Activated B cell treated with CpG ODN at 0.5 μM for 24 hours (primary cell): ENCODE results near the gene KLF16. TPM values are rescaled to one million over a fixed set of nuclear protein-coding genes. Genes with fewer than 3 reads are reported as not detected.

Experiments
- ATAC-seq: fragments of 200-7000 bp; cut with Tn5 transposase; one replicate; pipeline ENCODE4 v1.10.0; 2021; ENCODE audit warnings: low read depth, mild to moderate bottlenecking, moderate library complexity
- CTCF ChIA-PET: fragments of 350-600 bp; sonication (Branson Sonifier 250); formaldehyde crosslinking; loops from one replicate; lab custom pipeline; 2021; ENCODE audit warnings: antibody characterized with exemption; lab: Charles Lee
- POLR2A ChIA-PET: fragments of 350-600 bp; sonication (Branson Sonifier 250); formaldehyde crosslinking; loops from one replicate; lab custom pipeline; 2021; ENCODE audit warnings: antibody characterized with exemption; lab: Charles Lee
- DNase-seq: peaks from one replicate; pipeline ENCODE4 v3.0.0; 2022
- H3K27ac Mint-ChIP-seq: one replicate; pipeline ENCODE4 v1.8.0; 2020; ENCODE audit warnings: mixed read lengths
- H3K27me3 Mint-ChIP-seq: one replicate; pipeline ENCODE4 v1.8.0; 2021; ENCODE audit warnings: mixed read lengths
- H3K36me3 Mint-ChIP-seq: one replicate; pipeline ENCODE4 v1.8.0; 2021; ENCODE audit warnings: low read depth, mixed read lengths
- H3K4me1 Mint-ChIP-seq: one replicate; pipeline ENCODE4 v1.8.0; 2021; ENCODE audit warnings: mixed read lengths
- H3K4me3 Mint-ChIP-seq: one replicate; pipeline ENCODE4 v1.8.0; 2020; ENCODE audit warnings: mild to moderate bottlenecking, mixed read lengths
- H3K9me3 Mint-ChIP-seq: one replicate; pipeline ENCODE4 v1.8.0; 2020; ENCODE audit warnings: mixed read lengths
- CTCF ChIP-seq: fragments of 200-600 bp; IDR thresholded peaks from one replicate; pipeline ENCODE4 v1.8.0; 2022; ENCODE audit warnings: antibody characterized with exemption, mild to moderate bottlenecking
- intact Hi-C: fragments of 100-400 bp; cut with micrococcal nuclease; formaldehyde crosslinking; loops from one replicate; pipeline ENCODE4 v1.15.1; 2024
- total RNA-seq: library from RNA; stranded (reverse); gene quantifications from 2 replicates; pipeline ENCODE4 v1.2.3, GENCODE V29; 2022

KLF16 gene
- total RNA-seq, 1 donor from 2014 or later: 25.2 TPM

GRCh38 chr19:1884719-1885334, 21.4 kb upstream of the KLF16 start:
- DNase-seq: no peak
- ChIA-PET POLR2A (interaction anchor here (0.5 to 2.6 kb wide), 9 partner anchors 9 to 1188 kb away, joined by 3 to 25 read pairs (median 6); no protein-coding TSS in a partner anchor), CTCF (no interaction called here)
- Mint-ChIP-seq H3K27me3 (no peaks in the 10 kb centered on the region), H3K9me3 (no peaks in the 10 kb centered on the region), H3K36me3 (peaks cover 11% of the 10 kb centered on the region), H3K27ac (peak overlapping the region; percentile 82), H3K4me1 (peaks cover 41% of the 10 kb centered on the region), H3K4me3 (peak overlapping the region; percentile 93)
- ATAC-seq: peak; percentile 8
- intact Hi-C loops: loop anchor here (1.0 to 2.0 kb wide), 4 partner anchors 9 to 20 kb away; partner anchors contain the start of genes ADAT3 and SCAMP4
- no peak for TF ChIP-seq CTCF

- DNase-seq (no peak), ATAC-seq (no peak)
- Mint-ChIP-seq H3K4me1 (peaks cover 41% of the 10 kb centered on the region), H3K27me3 (no peaks in the 10 kb centered on the region), H3K36me3 (peaks cover 11% of the 10 kb centered on the region), H3K27ac (peak overlapping the region; percentile 82), H3K4me3 (peak overlapping the region; percentile 93), H3K9me3 (no peaks in the 10 kb centered on the region)
- no peak for TF ChIP-seq CTCF
- ChIA-PET POLR2A (interaction anchor here (0.6 to 2.6 kb wide), 4 partner anchors 8 to 20 kb away, joined by 3 to 13 read pairs (median 8); no protein-coding TSS in a partner anchor), CTCF (no interaction called here)
- intact Hi-C loops: loop anchor here (2.0 kb wide), 1 partner anchor 20 kb away; no protein-coding TSS in a partner anchor
Measured at GRCh38 chr19:1884291-1884718, 20.9 kb upstream of the KLF16 start.

- no peak for DNase-seq
- ATAC-seq: no peak
- POLR2A ChIA-PET: interaction anchor here (0.6 to 2.6 kb wide), 3 partner anchors 7 to 20 kb away, joined by 3 to 11 read pairs (median 5); no protein-coding TSS in a partner anchor
Measured at GRCh38 chr19:1883784-1884183, 20.4 kb upstream of the KLF16 start.

GRCh38 chr19:1882786-1883692, 19.7 kb upstream of the KLF16 start:
- Mint-ChIP-seq H3K36me3 (peaks cover 11% of the 10 kb centered on the region), H3K9me3 (no peaks in the 10 kb centered on the region), H3K4me3 (peak overlapping the region; percentile 93), H3K27me3 (no peaks in the 10 kb centered on the region), H3K4me1 (peaks cover 41% of the 10 kb centered on the region), H3K27ac (peak overlapping the region; percentile 82)
- no peak for DNase-seq
- ChIA-PET POLR2A (interaction anchor here (1.9 kb wide), 1 partner anchor 21 kb away, joined by 5 read pairs; no protein-coding TSS in a partner anchor), CTCF (no interaction called here)
- intact Hi-C loops: no loop called here
- ATAC-seq: no peak
- TF ChIP-seq CTCF: no peak

More at GRCh38 chr19:1883784-1884183, 20.4 kb upstream of the KLF16 start:
- Mint-ChIP-seq H3K27me3 (no peaks in the 10 kb centered on the region), H3K36me3 (peaks cover 11% of the 10 kb centered on the region), H3K4me1 (peaks cover 41% of the 10 kb centered on the region), H3K9me3 (no peaks in the 10 kb centered on the region), H3K4me3 (peak overlapping the region; percentile 93), H3K27ac (peak overlapping the region; percentile 82)
- intact Hi-C loops: loop anchor here (2.0 kb wide), 1 partner anchor 19 kb away; no protein-coding TSS in a partner anchor
- no peak for TF ChIP-seq CTCF
- CTCF ChIA-PET: no interaction called here
